Activated CD8-positive, alpha-beta memory T cell treated with anti-CD3 and anti-CD28 coated beads for 36 hours (primary cell): ENCODE results near the gene ZRANB2. TPM values are rescaled to one million over a fixed set of nuclear protein-coding genes. Genes with fewer than 3 reads are reported as not detected.

ENCODE experiments used
- CTCF ChIA-PET: fragments of 350-600 bp; sonication (Branson Sonifier 250); formaldehyde crosslinking; loops from one replicate; lab custom pipeline; 2021; ENCODE audit warnings: antibody characterized with exemption; lab: Charles Lee
- POLR2A ChIA-PET: fragments of 350-600 bp; sonication (Branson Sonifier 250); formaldehyde crosslinking; loops from one replicate; lab custom pipeline; 2021; ENCODE audit warnings: antibody characterized with exemption; lab: Charles Lee
- total RNA-seq, 2 experiments: library from RNA; stranded (reverse); gene quantifications; one replicate each; pipeline ENCODE4 v1.2.3, GENCODE V29; 2021

Gene ZRANB2
- total RNA-seq, 2 experiments from 2014 or later, result 103 TPM

DNA sequence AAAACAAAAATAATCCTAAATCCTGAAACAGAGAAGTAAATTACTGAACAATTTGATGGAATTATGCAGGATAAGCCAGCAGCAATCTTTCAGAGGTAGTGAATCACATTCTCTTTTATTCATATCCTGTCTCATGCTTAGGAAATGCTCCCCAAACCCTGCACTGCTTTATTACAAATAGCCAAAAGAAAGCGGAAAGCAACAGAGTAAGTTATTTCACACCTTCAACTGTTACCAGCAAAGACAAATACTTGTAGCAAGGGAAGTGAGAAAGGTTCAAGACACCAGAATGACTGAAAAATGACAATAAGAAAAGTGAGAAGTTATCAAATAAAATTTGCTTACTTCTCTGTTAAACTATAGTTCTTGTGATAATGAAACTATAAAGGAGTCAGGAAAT, 6.2 kb downstream of the ZRANB2 start:
- ChIA-PET POLR2A (no interaction called here), CTCF (no interaction called here)

DNA sequence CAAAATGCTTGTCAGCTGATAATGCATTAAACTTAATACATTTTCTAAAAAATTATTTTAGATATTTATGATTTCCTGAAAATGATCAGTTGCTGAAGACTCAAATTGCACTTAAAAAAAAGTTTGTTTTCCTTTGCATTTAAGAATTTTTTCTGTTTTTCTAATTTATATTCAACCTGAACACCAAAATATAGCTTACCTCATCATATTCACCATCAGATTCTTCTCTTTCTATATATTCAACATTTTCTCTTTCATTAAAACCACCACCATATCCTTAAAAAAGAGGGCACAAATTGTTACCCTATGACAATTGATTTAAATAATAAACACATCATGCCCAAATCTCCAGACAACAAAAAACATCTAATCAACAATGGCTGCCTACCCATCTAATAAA, 8.6 kb downstream of the ZRANB2 start:
- ChIA-PET POLR2A (no interaction called here), CTCF (no interaction called here)

DNA sequence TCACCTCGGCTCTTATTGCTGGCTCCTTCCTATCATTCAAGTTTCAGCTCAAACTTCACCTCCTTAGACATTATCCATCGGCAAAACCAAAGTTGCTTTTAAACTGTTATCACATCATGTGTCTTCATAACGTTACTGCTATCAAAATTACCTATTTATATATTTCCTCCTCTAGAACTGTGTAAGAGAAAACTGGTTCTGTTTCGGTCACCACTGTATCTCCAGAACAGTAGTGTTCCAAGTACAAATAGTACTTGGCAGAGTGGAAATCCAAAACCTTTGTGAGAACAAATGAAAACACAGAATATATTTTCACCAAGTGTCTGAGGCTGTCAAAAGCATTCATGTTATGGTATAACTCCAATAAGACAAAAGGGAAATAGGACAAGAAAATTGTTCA, 9.1 kb downstream of the ZRANB2 start:
- ChIA-PET CTCF (no interaction called here), POLR2A (no interaction called here)

DNA sequence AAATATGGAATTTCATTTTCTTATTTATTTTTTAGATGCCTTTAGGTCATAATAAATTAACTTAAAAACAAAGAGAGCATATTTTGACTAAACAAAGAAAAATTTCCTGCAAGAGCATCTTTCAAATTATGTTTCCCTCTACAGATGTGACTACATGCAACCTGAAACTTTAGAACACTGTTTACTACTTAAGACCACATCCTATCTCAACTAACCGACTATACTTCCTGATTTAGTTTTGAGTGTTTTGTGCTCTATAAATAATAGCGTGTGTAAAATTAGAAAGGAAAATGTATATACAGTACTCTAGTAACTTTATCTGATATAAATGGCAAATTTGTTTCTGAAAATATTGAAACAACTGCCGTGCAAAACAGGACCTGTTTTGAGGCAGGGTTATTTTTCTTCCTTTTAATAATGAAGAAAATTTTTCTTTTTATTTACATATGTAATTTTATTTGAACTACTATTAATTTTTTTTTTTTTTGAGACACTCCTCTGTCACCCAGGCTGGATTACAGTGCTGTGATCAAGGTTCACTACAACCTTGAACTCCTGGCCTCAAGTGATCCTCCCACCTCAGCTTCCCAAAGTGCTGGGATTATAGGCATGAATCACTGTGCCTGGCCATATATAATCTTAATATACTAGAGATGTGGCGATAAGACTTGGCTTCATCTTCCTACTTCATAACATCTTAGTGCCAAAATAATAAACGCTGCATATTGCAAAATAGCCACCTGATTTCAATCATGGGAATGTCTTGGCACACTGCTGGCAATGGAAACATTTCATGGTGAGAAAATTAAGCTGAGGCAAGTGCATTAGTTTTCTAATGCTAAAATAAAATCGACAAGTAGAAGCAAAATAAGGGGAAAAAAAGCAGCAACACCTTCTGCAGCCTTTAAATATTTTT, 12.3 kb downstream of the ZRANB2 start:
- POLR2A ChIA-PET, result interaction anchor here (0.7 kb wide), 1 partner anchor 13 kb away, joined by 3 read pairs; no protein-coding TSS in a partner anchor
- CTCF ChIA-PET, result no interaction called here

DNA sequence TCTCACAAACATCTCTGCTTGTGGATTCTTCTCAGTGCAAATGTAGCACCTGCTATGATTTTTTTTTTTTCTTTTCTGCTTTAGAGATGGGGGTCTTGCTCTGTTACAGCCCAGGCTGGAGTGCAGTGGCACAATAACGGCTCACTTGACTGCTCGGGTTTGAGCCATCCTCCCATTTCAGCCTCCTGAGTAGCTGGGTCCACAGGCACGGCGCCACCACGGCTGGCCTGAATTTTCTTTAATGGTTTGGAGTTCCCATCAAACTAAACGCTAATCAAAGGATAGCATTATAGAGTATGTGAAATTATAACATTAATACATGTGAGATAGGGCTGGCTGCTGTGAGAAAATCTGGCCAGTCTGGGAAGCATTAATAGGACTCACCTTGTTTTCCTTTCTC, 26.0 kb downstream of the ZRANB2 start:
- POLR2A ChIA-PET, result no interaction called here
- CTCF ChIA-PET, result no interaction called here

DNA sequence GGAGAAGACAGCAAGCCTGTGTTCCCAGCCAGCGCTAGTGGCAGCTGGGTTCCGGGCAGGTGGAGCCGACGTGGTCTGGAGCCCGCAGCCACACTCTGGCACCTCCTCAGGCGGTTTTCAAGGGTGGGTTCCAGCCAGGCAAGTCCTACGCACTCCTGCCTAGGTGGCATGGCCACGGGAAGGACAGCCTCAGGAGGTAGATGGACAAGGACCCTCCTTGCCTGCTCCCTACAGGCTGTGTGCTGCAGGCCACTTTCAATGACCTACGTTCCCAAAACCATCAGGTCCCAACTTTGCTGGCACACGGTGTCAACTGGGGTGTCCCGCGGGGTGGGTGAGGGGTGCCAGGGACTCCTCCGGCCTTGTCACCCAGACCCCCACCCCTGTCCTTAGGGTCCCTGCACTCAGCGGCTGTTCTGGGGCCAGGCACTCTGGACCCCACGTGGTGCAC, 26.5 kb downstream of the ZRANB2 start:
- ChIA-PET POLR2A (no interaction called here), CTCF (no interaction called here)

DNA sequence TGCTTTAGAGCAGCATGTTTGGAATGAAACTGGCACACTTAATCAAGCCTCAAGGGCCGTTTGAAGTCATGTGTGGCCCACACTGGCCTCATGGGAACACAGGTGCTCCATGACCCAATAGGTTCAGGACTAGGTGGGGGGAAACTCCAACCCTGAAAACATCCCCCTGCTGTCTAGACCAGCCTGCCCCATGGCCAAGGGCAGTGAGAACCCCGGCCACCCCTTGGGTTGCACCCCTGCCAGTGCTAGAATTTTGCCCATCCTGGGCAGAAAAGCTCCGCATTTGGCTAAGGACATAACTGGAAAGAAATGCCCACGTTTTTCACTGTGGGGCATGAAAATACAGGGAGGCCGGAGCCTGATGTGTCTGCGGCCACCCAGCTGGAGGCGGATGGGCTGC, 27.1 kb downstream of the ZRANB2 start:
- ChIA-PET CTCF (no interaction called here), POLR2A (no interaction called here)

DNA sequence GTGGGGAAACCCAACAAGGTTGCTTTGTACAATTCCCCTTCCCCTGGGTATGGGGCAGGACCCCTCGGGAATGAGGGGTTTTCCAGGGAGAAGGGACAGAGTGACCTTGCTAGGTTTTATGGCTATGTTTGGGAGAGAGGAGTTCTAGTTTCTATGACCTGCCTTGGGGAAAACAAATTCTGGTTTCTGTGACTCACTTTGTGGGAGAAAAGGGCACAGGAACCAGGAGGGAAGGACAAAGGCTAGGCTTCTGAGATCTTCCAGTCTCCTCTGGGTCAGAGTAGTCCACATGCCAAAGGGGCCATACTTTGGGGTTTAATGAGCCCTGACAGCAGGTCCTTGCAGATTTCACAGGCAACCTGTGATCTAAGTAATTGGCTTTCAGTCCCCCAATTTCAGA, 27.7 kb downstream of the ZRANB2 start:
- ChIA-PET CTCF (no interaction called here), POLR2A (no interaction called here)

DNA sequence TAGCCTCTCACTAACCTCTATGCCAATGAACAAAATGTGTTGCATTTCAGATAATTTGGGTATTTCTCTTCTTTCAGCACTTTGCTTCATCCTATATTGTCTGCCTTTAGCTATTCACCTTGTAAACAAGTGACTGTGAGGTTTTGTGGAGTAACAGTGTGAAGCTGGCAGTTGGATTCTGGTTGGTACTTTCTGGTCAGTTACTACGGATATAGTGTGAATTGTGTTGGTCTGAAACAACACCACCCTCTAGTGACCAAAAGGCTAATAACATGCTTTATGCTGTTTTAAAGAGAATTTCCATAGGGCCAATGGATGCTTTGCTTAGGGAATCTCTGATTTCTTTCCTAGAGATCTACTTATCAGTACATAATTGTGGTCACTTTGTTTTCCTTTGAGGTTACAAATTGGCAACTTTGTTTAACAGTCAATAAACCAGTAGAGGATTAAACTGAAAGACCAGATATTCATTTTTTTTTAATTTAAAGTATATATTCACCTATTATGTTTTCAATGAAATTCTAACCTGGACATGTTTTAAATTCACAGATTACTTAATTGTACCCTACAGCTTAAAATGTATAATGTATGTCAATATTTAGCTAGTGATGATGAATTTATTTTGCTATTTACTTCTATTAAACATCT, 30.8 kb downstream of the ZRANB2 start:
- ChIA-PET POLR2A (no interaction called here), CTCF (interaction anchor here (0.7 to 1.4 kb wide), 3 partner anchors 8 to 522 kb away, joined by 3 to 4 read pairs (median 4); no protein-coding TSS in a partner anchor)

DNA sequence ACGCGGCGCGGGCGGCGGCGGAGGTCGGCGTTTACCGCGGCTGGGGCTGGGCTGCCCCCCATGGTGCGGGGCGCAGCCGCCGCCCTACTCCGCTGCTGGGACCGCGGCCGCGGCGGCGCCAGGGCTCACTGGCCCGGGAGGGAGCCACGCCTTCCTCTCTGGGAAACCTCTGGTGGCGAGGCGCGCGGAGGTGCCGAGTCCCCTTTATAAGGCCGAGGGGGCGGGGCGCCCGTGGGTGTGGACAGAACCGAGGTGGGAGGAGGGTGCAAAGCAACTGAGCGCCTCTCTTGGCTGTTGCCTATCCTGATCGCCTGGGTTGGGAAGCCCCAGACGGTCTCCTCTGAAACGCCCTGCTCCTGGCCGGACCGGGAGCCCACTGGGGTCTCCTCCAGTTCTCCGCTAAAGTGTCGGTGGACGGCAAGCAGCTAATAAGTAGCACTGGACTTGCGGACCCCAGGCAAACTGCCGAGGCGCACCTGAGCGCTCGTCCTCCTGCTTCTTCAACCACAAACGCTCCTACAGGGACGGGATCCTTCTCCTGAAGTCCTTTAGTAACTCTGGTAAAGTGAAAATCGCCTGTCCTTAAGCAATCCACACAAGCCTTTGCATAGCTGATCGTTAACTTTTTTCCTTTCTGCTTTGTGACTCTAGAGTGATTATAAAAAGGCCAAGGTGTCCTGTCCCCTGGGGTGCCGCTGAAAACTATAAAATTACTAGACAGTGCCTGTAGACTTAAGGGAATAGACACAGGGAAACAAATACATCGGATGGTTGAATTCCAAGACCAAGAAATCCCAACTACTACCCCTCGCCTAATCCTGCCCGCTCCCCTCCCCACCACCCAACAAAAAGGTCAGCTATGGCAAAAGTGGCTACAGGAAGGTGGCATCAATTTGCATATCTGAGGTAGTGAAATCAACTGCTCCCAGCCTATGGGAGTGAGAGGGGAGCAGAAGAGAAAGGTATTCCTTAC, 32.9 kb downstream of the ZRANB2 start, which contains the start of gene PTGER3:
PTGER3 (minus strand) TSS at position 182 of the 973 bp plus-strand sequence. CDS start 239 bp downstream, outside the sequence.
- POLR2A ChIA-PET, result no interaction called here

DNA sequence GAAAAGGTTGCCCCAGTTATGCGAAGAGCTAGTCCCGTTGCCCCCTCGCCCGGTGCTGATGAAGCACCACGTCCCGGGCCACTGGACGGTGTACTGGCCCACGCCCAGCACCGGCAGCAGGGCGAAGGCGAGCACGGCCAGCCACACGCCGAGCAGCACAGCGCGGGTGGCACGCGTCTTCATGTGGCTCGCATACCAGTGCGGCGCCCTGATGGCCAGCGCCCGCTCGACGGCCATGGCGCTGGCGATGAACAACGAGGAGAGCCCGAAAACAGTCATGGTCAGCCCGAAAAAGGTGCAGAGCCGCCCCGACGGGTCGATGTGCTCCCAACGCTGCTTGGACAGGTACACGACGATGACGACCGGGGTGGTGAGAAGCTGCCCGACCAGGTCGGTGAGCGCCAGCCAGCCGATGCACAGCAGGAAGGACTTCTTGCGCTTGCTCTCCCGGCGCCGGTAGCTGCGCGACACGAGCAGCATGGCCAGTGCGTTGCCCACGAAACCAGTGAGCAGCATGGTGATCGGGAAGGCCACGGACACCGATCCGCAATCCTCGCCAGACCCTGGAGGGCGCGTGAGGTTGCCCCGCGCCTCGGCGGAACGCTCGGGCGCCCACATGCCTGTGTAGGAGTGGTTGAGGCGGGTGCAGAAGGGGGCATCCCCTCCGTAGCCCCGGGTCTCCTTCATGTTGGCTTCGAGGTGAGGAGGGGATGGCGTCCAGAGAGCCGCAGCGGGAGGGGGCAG, 33.8 kb downstream of the ZRANB2 start:
- POLR2A ChIA-PET, result no interaction called here
- CTCF ChIA-PET, result interaction anchor here (1.2 kb wide), 1 partner anchor 361 kb away, joined by 3 read pairs; no protein-coding TSS in a partner anchor

More for the DNA sequence above, 32.9 kb downstream of the ZRANB2 start, which contains the start of gene PTGER3:
- CTCF ChIA-PET, result no interaction called here

DNA sequence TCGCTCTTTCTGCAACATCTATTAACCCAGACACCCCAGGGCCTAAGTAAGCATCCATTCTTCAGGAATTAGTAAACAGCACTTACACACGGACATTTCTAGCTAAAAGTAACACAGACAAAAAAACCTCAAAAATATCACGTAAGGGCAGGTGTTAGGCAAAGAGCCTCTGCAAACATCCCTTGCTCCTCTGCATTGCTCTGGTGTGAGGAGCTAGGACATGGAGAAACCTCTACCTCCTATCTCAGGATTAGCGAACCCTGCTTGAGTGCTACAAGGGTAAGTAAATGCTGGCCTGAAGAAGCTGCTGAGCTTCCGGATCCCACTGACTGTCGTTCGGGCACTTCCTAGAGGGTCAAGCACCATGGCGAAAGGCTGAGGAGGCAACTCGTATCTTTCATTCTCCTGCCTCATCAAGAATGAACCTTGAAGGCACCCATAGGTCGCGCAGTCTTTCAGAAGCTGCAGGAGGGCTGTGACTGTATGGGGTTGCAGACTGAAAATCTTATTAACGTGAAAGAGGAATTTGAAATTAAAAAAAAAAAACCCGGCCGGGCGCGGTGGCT, 35.3 kb downstream of the ZRANB2 start:
- CTCF ChIA-PET, result interaction anchor here (0.7 kb wide), 1 partner anchor 775 kb away, joined by 4 read pairs; no protein-coding TSS in a partner anchor
- POLR2A ChIA-PET, result no interaction called here

DNA sequence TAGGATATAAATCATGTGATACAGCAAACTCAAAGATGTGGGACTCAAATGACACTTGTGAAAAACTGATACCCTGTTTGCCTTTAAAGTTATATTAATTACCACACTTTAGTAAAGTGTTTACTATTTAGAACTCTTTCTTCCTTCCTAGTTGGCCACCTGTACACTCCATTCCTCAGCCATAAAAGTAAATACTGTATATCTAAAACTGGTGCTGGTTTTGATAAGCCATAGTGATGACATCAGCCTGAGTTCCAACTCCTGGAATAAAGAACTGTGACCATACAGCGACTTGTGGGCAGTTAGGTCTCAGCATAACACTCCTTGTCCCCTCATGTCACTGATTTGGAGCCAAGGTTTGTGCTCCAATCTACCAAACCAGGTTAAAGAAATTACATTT, 36.0 kb downstream of the ZRANB2 start:
- CTCF ChIA-PET, result no interaction called here
- POLR2A ChIA-PET, result no interaction called here

DNA sequence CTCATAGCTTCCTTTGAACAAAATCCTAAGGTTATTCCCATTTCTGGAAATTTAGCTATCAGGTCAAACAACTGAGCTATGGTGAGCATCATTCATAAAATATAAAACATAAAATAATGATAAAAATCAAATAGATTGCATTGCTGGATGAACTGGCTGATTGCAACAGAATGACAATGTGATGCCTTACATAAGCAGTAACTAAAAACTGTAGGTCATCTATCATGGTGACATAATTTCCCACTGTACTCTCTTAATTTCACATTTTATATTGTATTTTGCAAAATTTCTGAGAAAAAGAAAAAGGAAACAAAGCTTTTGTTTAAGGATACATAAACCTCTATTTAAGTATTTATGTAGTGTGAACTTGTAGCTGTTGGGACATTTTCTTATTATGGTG, 37.8 kb downstream of the ZRANB2 start:
- ChIA-PET POLR2A (no interaction called here), CTCF (no interaction called here)

DNA sequence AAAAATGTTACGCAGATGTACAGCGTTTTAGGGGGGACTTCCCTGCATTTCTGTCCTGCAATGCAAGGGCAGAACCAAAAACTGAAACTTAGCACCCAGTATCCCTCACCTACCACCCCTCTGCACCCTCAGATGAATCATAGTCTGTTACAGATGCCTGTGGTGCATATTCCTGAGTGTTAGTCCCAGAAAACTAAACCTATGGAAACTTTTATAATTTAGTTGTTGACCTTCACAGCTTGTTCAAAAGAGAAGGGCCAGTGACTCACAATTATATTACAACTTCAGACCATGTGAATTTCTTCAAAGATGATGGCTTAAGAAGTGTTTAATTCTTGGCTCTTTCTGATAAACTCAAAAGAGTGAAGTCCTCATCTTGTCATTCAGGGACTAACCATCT, 39.0 kb downstream of the ZRANB2 start:
- CTCF ChIA-PET, result no interaction called here

DNA sequence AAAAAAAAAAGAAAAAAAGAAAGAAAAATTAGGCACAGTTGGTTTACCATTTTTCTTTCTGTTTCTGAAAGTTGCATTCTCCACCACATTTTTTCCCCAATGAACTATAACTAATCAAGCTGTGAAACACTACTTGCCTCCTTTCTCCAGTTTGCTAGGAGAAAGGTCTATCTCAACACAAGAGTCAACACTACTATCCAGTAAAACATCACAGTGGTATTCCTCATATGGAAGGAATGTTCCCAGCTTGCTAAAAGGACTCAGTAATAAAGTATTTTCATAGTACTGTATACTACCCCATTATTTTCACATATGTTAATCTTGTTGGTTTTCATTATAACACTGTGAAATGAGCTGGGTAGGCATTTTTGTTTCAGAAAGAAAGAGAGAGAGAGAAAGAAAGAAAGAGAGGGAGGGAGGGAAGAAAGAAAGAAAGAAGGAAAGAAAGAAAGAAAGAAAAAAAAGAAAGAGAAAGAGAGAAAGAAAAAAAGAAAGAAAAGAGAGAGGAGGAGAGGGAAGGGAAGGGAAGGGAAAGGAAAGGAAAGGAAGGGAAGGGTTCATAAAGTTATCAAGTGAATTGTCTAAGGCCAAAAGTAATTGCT, 41.1 kb downstream of the ZRANB2 start:
- ChIA-PET POLR2A (no interaction called here), CTCF (no interaction called here)

More for the DNA sequence above, 39.0 kb downstream of the ZRANB2 start:
- POLR2A ChIA-PET, result no interaction called here

DNA sequence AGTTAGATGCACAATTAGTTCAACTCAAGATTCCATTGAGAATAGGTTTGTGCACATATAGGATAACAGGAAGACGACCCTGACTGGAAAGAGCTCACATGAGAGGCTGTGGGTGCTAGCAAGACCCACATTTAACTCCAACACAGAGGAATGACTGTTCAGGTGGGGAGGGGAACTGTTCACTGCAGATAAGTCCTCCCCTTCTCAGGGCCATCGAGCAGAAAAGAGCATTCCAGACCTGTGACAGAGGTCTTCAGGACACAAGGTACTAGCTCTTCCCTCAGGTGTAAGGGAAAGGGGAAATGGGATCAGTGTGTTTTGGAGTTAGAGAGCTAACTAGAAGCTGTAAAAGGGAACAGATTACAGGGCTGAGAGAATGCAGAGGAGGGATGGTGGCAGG, 41.9 kb downstream of the ZRANB2 start:
- POLR2A ChIA-PET, result no interaction called here
- CTCF ChIA-PET, result no interaction called here
